ENCODE measurements around the gene RAB37. TPM values are rescaled to one million over a fixed set of nuclear protein-coding genes. Genes with fewer than 3 reads are reported as not detected.

RAB37 gene
- total and polyA plus RNA-seq, 2 donors (not counting 1 experiment from before 2014, with no cell fraction given): 67.6 to 76.8 TPM

DNA sequence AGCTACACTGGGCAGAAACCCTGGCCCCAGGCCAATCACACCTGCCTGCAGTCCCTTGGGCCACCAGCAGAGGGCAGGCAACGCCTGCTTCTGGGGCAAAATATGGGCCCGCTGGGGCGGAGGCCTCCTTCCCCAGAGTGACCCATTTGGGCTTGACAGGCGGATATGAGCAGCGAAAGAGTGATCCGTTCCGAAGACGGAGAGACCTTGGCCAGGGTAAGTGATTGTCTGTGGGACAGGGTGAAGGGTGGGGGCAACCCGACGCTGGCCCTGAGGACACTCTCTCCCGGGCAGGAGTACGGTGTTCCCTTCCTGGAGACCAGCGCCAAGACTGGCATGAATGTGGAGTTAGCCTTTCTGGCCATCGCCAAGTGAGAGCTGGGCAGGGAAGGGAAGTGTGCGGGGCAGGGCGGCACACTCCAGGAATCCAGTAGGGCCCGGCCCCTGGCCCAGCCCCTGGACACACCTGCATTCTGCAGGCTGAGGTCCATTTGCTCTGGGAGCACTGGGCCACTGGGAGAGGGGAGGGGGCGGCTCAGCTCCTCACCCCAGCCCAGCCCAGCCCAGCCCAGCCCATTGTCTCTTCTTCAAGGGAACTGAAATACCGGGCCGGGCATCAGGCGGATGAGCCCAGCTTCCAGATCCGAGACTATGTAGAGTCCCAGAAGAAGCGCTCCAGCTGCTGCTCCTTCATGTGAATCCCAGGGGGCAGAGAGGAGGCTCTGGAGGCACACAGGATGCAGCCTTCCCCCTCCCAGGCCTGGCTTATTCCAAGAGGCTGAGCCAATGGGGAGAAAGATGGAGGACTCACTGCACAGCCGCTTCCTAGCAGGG, 7.9 kb downstream of the RAB37 start:
- no peaks in the 10 kb centered on the region for H3K27me3 Mint-ChIP-seq
- ATAC-seq (ENCODE audit: low read depth): peak; percentile 11
- no peak for TF ChIP-seq EZH2 (IDR thresholded peaks at IDR 0.05; ENCODE audit: borderline replicate concordance, insufficient read depth, low read depth, low read length, poor library complexity, severe bottlenecking)
- TF ChIP-seq, protein P1, sequence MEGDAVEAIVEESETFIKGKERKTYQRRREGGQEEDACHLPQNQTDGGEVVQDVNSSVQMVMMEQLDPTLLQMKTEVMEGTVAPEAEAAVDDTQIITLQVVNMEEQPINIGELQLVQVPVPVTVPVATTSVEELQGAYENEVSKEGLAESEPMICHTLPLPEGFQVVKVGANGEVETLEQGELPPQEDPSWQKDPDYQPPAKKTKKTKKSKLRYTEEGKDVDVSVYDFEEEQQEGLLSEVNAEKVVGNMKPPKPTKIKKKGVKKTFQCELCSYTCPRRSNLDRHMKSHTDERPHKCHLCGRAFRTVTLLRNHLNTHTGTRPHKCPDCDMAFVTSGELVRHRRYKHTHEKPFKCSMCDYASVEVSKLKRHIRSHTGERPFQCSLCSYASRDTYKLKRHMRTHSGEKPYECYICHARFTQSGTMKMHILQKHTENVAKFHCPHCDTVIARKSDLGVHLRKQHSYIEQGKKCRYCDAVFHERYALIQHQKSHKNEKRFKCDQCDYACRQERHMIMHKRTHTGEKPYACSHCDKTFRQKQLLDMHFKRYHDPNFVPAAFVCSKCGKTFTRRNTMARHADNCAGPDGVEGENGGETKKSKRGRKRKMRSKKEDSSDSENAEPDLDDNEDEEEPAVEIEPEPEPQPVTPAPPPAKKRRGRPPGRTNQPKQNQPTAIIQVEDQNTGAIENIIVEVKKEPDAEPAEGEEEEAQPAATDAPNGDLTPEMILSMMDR (IDR thresholded peaks at IDR 0.05): peak; percentile 99
- Histone ChIP-seq H3K4me2 (replicated peaks; ENCODE audit: low read depth, low read length, poor library complexity, severe bottlenecking) (peak overlapping the region; percentile 80), H3K4me3 (ENCODE audit: control extremely low read depth in 1 of 5, extremely low read depth in 1 of 5, insufficient read depth in 1 of 5, low read depth in 2 of 5, low read length in 4 of 5) (no peak overlapping the region), H3K4me1 (ENCODE audit: control insufficient read depth in 2 of 2, insufficient read depth in 2 of 2, low read length in 2 of 2) (peaks cover 64 to 75% of the 10 kb centered on the region in 2 donors), H3K27me3 (replicated peaks in 1 of 4; ENCODE audit: control extremely low read depth in 1 of 4, control insufficient read depth in 3 of 4, insufficient read depth in 4 of 4, low read length in 3 of 4) (no peaks in the 10 kb centered on the region), H3K27ac (ENCODE audit: low read length in 2 of 2) (no peak overlapping the region), H3K79me2 (ENCODE audit: control insufficient read depth, insufficient read depth, low read length) (peaks cover 45% of the 10 kb centered on the region), H3K9ac (ENCODE audit: low read length) (no peak overlapping the region), H2AFZ (ENCODE audit: insufficient read depth, low read depth, low read length, poor library complexity, severe bottlenecking) (peak overlapping the region; percentile 23), H3K9me3 (ENCODE audit: control extremely low read depth in 1 of 3, control insufficient read depth in 2 of 3, insufficient read depth in 1 of 3, low read length in 2 of 3) (no peaks in the 10 kb centered on the region), H3K36me3 (replicated peaks in 1 of 2; ENCODE audit: control extremely low read depth in 1 of 2, control insufficient read depth in 1 of 2, extremely low read depth in 1 of 2, insufficient read depth in 2 of 2, low read length in 1 of 2) (no peaks in the 10 kb centered on the region), H4K20me1 (ENCODE audit: control insufficient read depth, insufficient read depth, low read length, poor library complexity, severe bottlenecking) (peaks cover 15% of the 10 kb centered on the region)
- intact Hi-C loops (cut with micrococcal nuclease): loop anchor here (1.0 kb wide), 3 partner anchors 14 to 120 kb away; no protein-coding TSS in a partner anchor
- no peaks in the 10 kb centered on the region for H3K9me3 Mint-ChIP-seq (ENCODE audit: insufficient read depth)
- CTCF ChIA-PET: interaction anchor here (0.9 to 4.5 kb wide), 27 partner anchors 8 to 267 kb away, joined by 3 to 65 read pairs (median 8); partner anchors contain the start of genes GRIN2C, MRPL58, NAT9 and RAB37
- peak overlapping the region; percentile 70 for H3K27ac Mint-ChIP-seq
- WGBS (ENCODE audit: insufficient coverage): 55% methylated on average over 20 of the region's 24 CpGs
- peak overlapping the region; percentile 24 for H3K4me3 Mint-ChIP-seq
- peak; percentile 84 for DNase-seq
- peaks cover 57% of the 10 kb centered on the region for H3K4me1 Mint-ChIP-seq
- POLR2A ChIA-PET: interaction anchor here (0.6 to 3.7 kb wide), 5 partner anchors 8 to 125 kb away, joined by 5 to 43 read pairs (median 5); partner anchors contain the start of gene RAB37
